Heart left ventricle (tissue), 16 donors: ENCODE data around the gene PRR5. TPM values are rescaled to one million over a fixed set of nuclear protein-coding genes. Genes with fewer than 3 reads are reported as not detected.

Experiments used
- ATAC-seq, 4 donors: fragments of 200-7000 bp; cut with Tn5 transposase; one replicate each; pipeline ENCODE4 v1.9.1; 2020 to 2022; ENCODE audit warnings: moderate library complexity in 4 of 4, mild to moderate bottlenecking in 3 of 4, moderate number of reproducible peaks in 1 of 4
- DNase-seq, 5 donors: peaks; one replicate each; pipeline ENCODE4 v3.0.0-alpha.2; 2020
- H3K27ac ChIP-seq, 12 donors: fragments of 200-600 bp; sonication (generic) in 4 of 12; one replicate each; pipeline versions ENCODE4 v1.5.0 to v1.8.0; 2016 to 2022; ENCODE audit warnings: mild to moderate bottlenecking in 2 of 12
- H3K27me3 ChIP-seq, 9 donors: fragments of 200-600 bp; sonication (generic) in 2 of 9; one replicate each; pipeline versions ENCODE4 v1.5.1 to v1.8.0; 2016 to 2022; ENCODE audit warnings: mild to moderate bottlenecking in 3 of 9
- H3K36me3 ChIP-seq, 9 donors: fragments of 200-600 bp; sonication (generic) in 2 of 9; one replicate each; pipeline versions ENCODE4 v1.5.0 to v1.8.0; 2018 to 2022; ENCODE audit warnings: mild to moderate bottlenecking in 2 of 9
- H3K4me1 ChIP-seq, 12 donors: fragments of 200-600 bp; sonication (generic) in 4 of 12; one replicate each; pipeline versions ENCODE4 v1.5.0 to v1.8.0; 2016 to 2022; ENCODE audit warnings: mild to moderate bottlenecking in 3 of 12
- H3K4me3 ChIP-seq, 12 donors: fragments of 200-600 bp; sonication (generic) in 4 of 12; one replicate each; pipeline versions ENCODE4 v1.5.0 to v1.8.0; 2017 to 2022; ENCODE audit warnings: mild to moderate bottlenecking in 9 of 12, moderate library complexity in 4 of 12
- H3K9me3 ChIP-seq, 12 donors: fragments of 200-600 bp; sonication (generic) in 4 of 12; one replicate each; pipeline versions ENCODE4 v1.5.0 to v1.8.0; 2016 to 2022; ENCODE audit warnings: mild to moderate bottlenecking in 1 of 12
- CTCF ChIP-seq, 12 donors: fragments of 200-600 bp; sonication (generic) in 4 of 12; IDR thresholded peaks; one replicate each; pipeline versions ENCODE4 v1.5.0 to v1.8.0; 2018 to 2022; ENCODE audit warnings: antibody characterized with exemption in 12 of 12, mild to moderate bottlenecking in 5 of 12
- POLR2A ChIP-seq, 2 donors: fragments of 450-650 bp; IDR thresholded peaks; one replicate each; pipeline ENCODE4 v1.6.1; 2017; ENCODE audit warnings: antibody characterized with exemption in 2 of 2, mild to moderate bottlenecking in 2 of 2, moderate library complexity in 2 of 2
- WGBS, 4 donors: extraction: QIAGEN DNeasy Blood & Tissue Kit in 2 of 4; methylation state at CpG; one replicate each; pipeline versions ENCODE4 v1.1.5 to v1.1.7; 2013 to 2018; 5-methylcytosine and 5-hydroxymethylcytosine counted together
- intact Hi-C, 10 donors: fragments of 100-400 bp; cut with DNase I; formaldehyde crosslinking; loops; one replicate each; pipeline versions ENCODE4 v1.11.1 to v1.14.2; 2022
- polyA plus RNA-seq, 2 donors: library from polyadenylated mRNA; stranded (reverse); fragments of 200-250 nt; gene quantifications; one replicate each; pipeline ENCODE4 v1.2.3, GENCODE V29; 2013
- total RNA-seq, 9 donors: library from RNA; depleted of rRNA in 2 of 9; stranded (reverse); fragments of >200 nt in 2 of 9; fragmentation: NEBNext Ultra II Directional in 3 of 9; extraction: Animal tissue kit (Norgen Biotek cat#: 25700) in 3 of 9; gene quantifications; one replicate each; pipeline versions ENCODE4 v1.1.0 to v1.2.4, GENCODE V29; 2016 to 2023
- donor health status: ischemic (EF 13 %, LVEDD 7.1; RV severe dilation, severe dysfunction).
- donor health status: healthy with polysubstance abuse.
- donor health status: DM: no; HTN: yes; CAD: no.
- donor health status: DM: no; HTN: no; CAD: no.
- donor health status: ischemic (EF 25% LVEDD 6.9; RV normal size, moderate dysfunction).
- donor health status: ischemic (EF 25% LVEDD 5.7; RV mildly dilated, moderate dysfunction).
- donor health status: healthy.
- donor health status: DM: yes; HTN: yes; CAD: no.
- donor health status: ischemic (EF 35%, LVEDD 5.7; RV mildly dilated, moderate dysfunction).
- donor health status: nonischemic (EF 11% LVEDD 7.7; RV severe dilation, severe dysfunction).
- donor health status: DM: yes; HTN: yes; CAD: no.
- donor health status: PGD.
- donor health status: ischemic (EF 29% LVEDD 5.4; RV normal size, mild dysfunction).
- donor health status: nonischemic (EF 23%, LVEDD 6.1; RV moderate dilation, normal function).

The PRR5 gene
- total and polyA plus RNA-seq, 11 donors, result 1.6 to 9.5 (median 2.2) TPM

GRCh38 chr22:44764974-44765373 lies 63.0 kb downstream of the PRR5 start:
- 33 to 45% (median 39%) methylated on average over 1 to 4 of the region's 4 CpGs for WGBS, 4 donors
- H3K27ac ChIP-seq, result no peak overlapping the region
- peaks cover 0 to 3% (median 0%) of the 10 kb centered on the region in 9 donors for H3K27me3 ChIP-seq
- H3K4me1 ChIP-seq, result no peaks in the 10 kb centered on the region
- intact Hi-C loops, result no loop called here
- no peak overlapping the region for H3K4me3 ChIP-seq
- H3K36me3 ChIP-seq, result no peaks in the 10 kb centered on the region
- peak in 1 of 4 donors; percentile 36 for ATAC-seq
- no peak for TF ChIP-seq CTCF (IDR thresholded peaks at IDR 0.05)
- TF ChIP-seq POLR2A (IDR thresholded peaks at IDR 0.05), result no peak
- no peak for DNase-seq
- peaks cover 0 to 5% (median 0%) of the 10 kb centered on the region in 12 donors for H3K9me3 ChIP-seq

- Histone ChIP-seq H3K27ac (no peak overlapping the region), H3K9me3 (peaks cover 0 to 5% (median 0%) of the 10 kb centered on the region in 12 donors), H3K36me3 (no peaks in the 10 kb centered on the region), H3K27me3 (peaks cover 0 to 3% (median 0%) of the 10 kb centered on the region in 9 donors), H3K4me3 (no peak overlapping the region), H3K4me1 (no peaks in the 10 kb centered on the region)
- TF ChIP-seq POLR2A (IDR thresholded peaks at IDR 0.05) (no peak), CTCF (IDR thresholded peaks at IDR 0.05) (no peak)
- 66 to 74% (median 70%) methylated on average over 15 to 23 of the region's 23 CpGs for WGBS, 4 donors
- ATAC-seq, result no peak
- no peak for DNase-seq
- intact Hi-C loops, result no loop called here
Observed at GRCh38 chr22:44765571-44766285, 63.7 kb downstream of the PRR5 start.

DNA sequence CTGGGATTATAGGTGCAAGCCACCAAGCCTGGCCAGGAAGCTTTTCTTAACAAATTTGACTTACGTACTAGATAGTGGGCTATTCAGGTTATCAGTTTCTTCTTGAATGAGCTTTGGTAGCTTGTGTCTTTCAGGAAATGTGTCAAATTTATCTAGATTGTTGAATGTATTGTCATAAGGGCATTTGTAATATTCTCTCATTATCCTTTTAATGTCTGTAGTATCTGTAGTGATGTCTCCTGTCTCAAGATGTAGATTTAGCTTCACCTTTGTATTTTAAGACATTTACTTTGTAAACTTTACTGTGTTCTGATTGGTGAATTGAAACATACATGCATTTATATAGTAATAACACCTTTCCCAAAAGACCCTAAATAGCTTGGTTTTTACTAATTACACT lies 71.1 kb downstream of the PRR5 start:
- peaks cover 0 to 2% (median 0%) of the 10 kb centered on the region in 9 donors for H3K27me3 ChIP-seq
- TF ChIP-seq POLR2A (IDR thresholded peaks at IDR 0.05) (no peak), CTCF (IDR thresholded peaks at IDR 0.05) (no peak)
- H3K9me3 ChIP-seq, result peaks cover 0 to 26% (median 14%) of the 10 kb centered on the region in 12 donors
- H3K4me1 ChIP-seq, result no peaks in the 10 kb centered on the region
- ATAC-seq (no peak), DNase-seq (no peak)
- H3K27ac ChIP-seq, result no peak overlapping the region
- no peaks in the 10 kb centered on the region for H3K36me3 ChIP-seq
- 88 to 96% (median 92%) methylated on average over 1 of the region's 1 CpG for WGBS, 4 donors
- intact Hi-C loops, result no loop called here
- no peak overlapping the region for H3K4me3 ChIP-seq

DNA sequence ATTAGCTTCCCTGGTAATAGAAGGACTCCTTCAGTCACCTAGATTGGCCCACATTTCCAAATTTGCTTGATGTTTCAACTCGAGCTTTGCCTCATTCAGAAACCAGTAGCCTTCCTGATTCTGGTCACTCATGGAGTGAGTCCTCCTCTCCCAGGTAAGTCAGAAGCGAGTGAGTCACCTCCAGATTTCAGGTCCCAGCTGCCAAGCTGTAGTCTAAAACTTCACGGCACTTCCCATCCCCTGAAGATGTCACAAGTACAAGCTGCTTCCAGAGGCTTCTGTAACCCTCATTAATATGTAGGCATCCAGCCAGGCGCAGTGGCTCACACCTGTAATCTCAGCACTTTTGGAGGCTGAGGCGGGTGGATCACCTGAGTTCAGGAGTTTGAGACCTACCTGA lies 73.9 kb downstream of the PRR5 start:
- intact Hi-C loops, result no loop called here
- Histone ChIP-seq H3K36me3 (no peaks in the 10 kb centered on the region), H3K4me1 (no peaks in the 10 kb centered on the region), H3K9me3 (peaks cover 0 to 21% (median 14%) of the 10 kb centered on the region in 12 donors), H3K27me3 (peaks cover 0 to 2% (median 0%) of the 10 kb centered on the region in 9 donors), H3K27ac (no peak overlapping the region), H3K4me3 (no peak overlapping the region)
- ATAC-seq, result no peak
- WGBS, 4 donors, result 84 to 92% (median 90%) methylated on average over 5 of the region's 5 CpGs
- TF ChIP-seq CTCF (IDR thresholded peaks at IDR 0.05) (no peak), POLR2A (IDR thresholded peaks at IDR 0.05) (no peak)
- DNase-seq, result no peak
